GM12878 (cell line): ENCODE data around the gene MMADHC. TPM values are rescaled to one million over a fixed set of nuclear protein-coding genes. Genes with fewer than 3 reads are reported as not detected.

Experiments used
- ATAC-seq: fragments of 200-7000 bp; cut with Tn5 transposase; 3 replicates; pipeline ENCODE4 v1.9.1; 2020; ENCODE audit warnings: mild to moderate bottlenecking, moderate library complexity
- BruUV-seq: library from RNA; stranded (reverse); fragments of 400-500 nt; replicated peaks from 2 replicates; lab custom pipeline; 2021; lab: Mats Ljungman, UMichigan
- CTCF ChIA-PET: fragments of 300-600 bp; sonication (Branson Sonifier 250); formaldehyde crosslinking; extraction: SDS; loops from one replicate; lab custom pipeline; 2021; ENCODE audit warnings: inconsistent platforms; lab: Yijun Ruan, JAX
- POLR2A ChIA-PET: fragments of 350-600 bp; formaldehyde crosslinking; extraction: SDS; loops from one replicate; lab custom pipeline; 2021; ENCODE audit warnings: inconsistent platforms; lab: Charles Lee
- RAD21 ChIA-PET: fragments of 300-600 bp; sonication (Branson Sonifier 250); formaldehyde crosslinking; loops from one replicate; lab custom pipeline; 2023; ENCODE audit warnings: antibody characterized with exemption; ENCODE audit not compliant: unreplicated experiment; lab: Charles Lee
- SMC1A ChIA-PET: fragments of 300-600 bp; sonication (Branson Sonifier 250); formaldehyde crosslinking; loops from one replicate; lab custom pipeline; 2023; ENCODE audit not compliant: unreplicated experiment, uncharacterized antibody; lab: Charles Lee
- DNase-seq: peaks from one replicate; pipeline ENCODE4 v3.0.0-alpha.2; 2011; ENCODE audit warnings: low read depth, low spot score
- FAIRE-seq: peaks from 3 replicates; lab custom pipeline; 2011; peaks lifted over from hg19 to GRCh38; lab: Jason Lieb, UNC
- H2AFZ ChIP-seq: 2 replicates; pipeline ENCODE4 v1.6.0; 2011; ENCODE audit warnings: low read depth, low read length, control low read depth; ENCODE audit not compliant: control insufficient read depth
- H3K27ac ChIP-seq: 2 replicates; pipeline ENCODE4 v1.5.1; 2011; ENCODE audit warnings: control low read depth; ENCODE audit not compliant: control insufficient read depth, insufficient read depth
- H3K27me3 ChIP-seq, 2 experiments: replicated peaks in 1 of 2; 2 replicates each; pipeline versions ENCODE4 v1.6.0 to v1.6.1; 2011; ENCODE audit warnings: low read length in 1 of 2; ENCODE audit not compliant: control insufficient read depth in 2 of 2, insufficient read depth in 2 of 2
- H3K36me3 ChIP-seq, 2 experiments: 2 replicates each; pipeline ENCODE4 v1.5.1; 2011; ENCODE audit warnings: low read length in 1 of 2; ENCODE audit not compliant: control insufficient read depth in 2 of 2, insufficient read depth in 2 of 2
- H3K4me1 ChIP-seq: 2 replicates; pipeline ENCODE4 v1.6.1; 2011; ENCODE audit warnings: mild to moderate bottlenecking, low read length, moderate library complexity, mixed read lengths; ENCODE audit not compliant: control insufficient read depth, insufficient read depth
- H3K4me2 ChIP-seq: 2 replicates; pipeline ENCODE4 v1.6.0; 2011; ENCODE audit warnings: control low read depth; ENCODE audit not compliant: control insufficient read depth, insufficient read depth
- H3K4me3 ChIP-seq: fragments of 200-600 bp; sonication (generic); 2 replicates; pipeline ENCODE4 v1.5.1; 2016
- H3K79me2 ChIP-seq: 2 replicates; pipeline ENCODE4 v1.6.0; 2011; ENCODE audit warnings: low read length; ENCODE audit not compliant: control insufficient read depth, insufficient read depth
- H3K9ac ChIP-seq: 2 replicates; pipeline ENCODE4 v1.8.0; 2011; ENCODE audit warnings: low read length, control low read depth, mixed read lengths; ENCODE audit not compliant: control insufficient read depth, insufficient read depth
- H3K9me3 ChIP-seq: replicated peaks from 3 replicates; pipeline ENCODE4 v1.5.1; 2011; ENCODE audit warnings: mild to moderate bottlenecking, low read length; ENCODE audit not compliant: control insufficient read depth, insufficient read depth
- H4K20me1 ChIP-seq: 2 replicates; pipeline ENCODE4 v1.6.0; 2011; ENCODE audit not compliant: control insufficient read depth, insufficient read depth
- ASH2L ChIP-seq: fragments of 300-600, 200-600 bp; sonication (generic); IDR thresholded peaks from 2 replicates; pipeline ENCODE4 v1.6.1; 2017; ENCODE audit warnings: low read depth, mild to moderate bottlenecking, borderline replicate concordance
- BCL11A ChIP-seq: IDR thresholded peaks from 2 replicates; pipeline ENCODE4 v1.6.1; 2011; ENCODE audit warnings: low read depth, low read length
- BCL3 ChIP-seq: IDR thresholded peaks from 2 replicates; pipeline ENCODE4 v1.6.1; 2011; ENCODE audit warnings: borderline replicate concordance, low read depth, mild to moderate bottlenecking, moderate library complexity, low read length; ENCODE audit not compliant: insufficient read depth, poor library complexity, severe bottlenecking
- CEBPB ChIP-seq, 2 experiments: fragments of 150-350 bp in 1 of 2; IDR thresholded peaks; 2 replicates each; pipeline ENCODE4 v1.6.1; 2012 to 2014; ENCODE audit warnings: low read depth in 2 of 2, low read length in 2 of 2, borderline replicate concordance in 1 of 2, inconsistent platforms in 1 of 2
- CEBPZ ChIP-seq: fragments of 150-350 bp; IDR thresholded peaks from 2 replicates; pipeline ENCODE4 v1.6.1; 2016; ENCODE audit warnings: low read depth, low read length
- EED ChIP-seq: sonication (generic); IDR thresholded peaks from 2 replicates; pipeline ENCODE4 v1.6.1; 2016; ENCODE audit warnings: antibody characterized with exemption, low read depth
- HDAC2 ChIP-seq: fragments of 200-600 bp; sonication (generic); IDR thresholded peaks from 2 replicates; pipeline ENCODE4 v1.6.1; 2017
- IKZF1 ChIP-seq: fragments of 450-650 bp; conservative IDR thresholded peaks from 2 replicates; pipeline ENCODE4 v1.6.1; 2017; ENCODE audit warnings: antibody characterized with exemption, mild to moderate bottlenecking
- KDM1A ChIP-seq: fragments of 200-600 bp; sonication (generic); IDR thresholded peaks from 2 replicates; pipeline ENCODE4 v1.6.1; 2016; ENCODE audit warnings: borderline replicate concordance
- MEF2A ChIP-seq: IDR thresholded peaks from 2 replicates; pipeline ENCODE4 v1.6.1; 2011; ENCODE audit warnings: low read depth, mild to moderate bottlenecking, low read length, moderate library complexity; ENCODE audit not compliant: insufficient read depth
- MYC ChIP-seq: IDR thresholded peaks from 2 replicates; pipeline ENCODE4 v1.6.1; 2011; ENCODE audit warnings: mild to moderate bottlenecking, low read length, moderate library complexity, inconsistent platforms; ENCODE audit not compliant: insufficient read depth, insufficient replicate concordance, insufficient read length, severe bottlenecking
- PBX3 ChIP-seq: IDR thresholded peaks from 2 replicates; pipeline ENCODE4 v1.6.1; 2011; ENCODE audit warnings: mild to moderate bottlenecking, low read depth, low read length, moderate library complexity; ENCODE audit not compliant: insufficient replicate concordance
- POLR2AphosphoS2 ChIP-seq: IDR thresholded peaks from 2 replicates; pipeline ENCODE4 v1.6.1; 2011; ENCODE audit warnings: low read depth, mild to moderate bottlenecking, low read length, improper control_type of control experiment, moderate library complexity
- TCF12 ChIP-seq: IDR thresholded peaks from 2 replicates; pipeline ENCODE4 v1.6.1; 2011; ENCODE audit warnings: low read depth, mild to moderate bottlenecking, low read length
- YY1 ChIP-seq: IDR thresholded peaks from 2 replicates; pipeline ENCODE4 v1.6.1; 2011; ENCODE audit warnings: low read depth, mild to moderate bottlenecking, low read length
- WGBS: methylation state at CpG from one replicate; pipeline ENCODE4 v1.1.6; 2016; ENCODE audit warnings: low lambda C conversion rate; ENCODE audit not compliant: insufficient replicate concordance, insufficient coverage; ENCODE audit errors: missing lambda C conversion rate; 5-methylcytosine and 5-hydroxymethylcytosine counted together
- in situ Hi-C: fragments of 300-500 bp; cut with MboI; formaldehyde crosslinking; loops from 9 replicates; pipeline ENCODE4 v1.14.3; 2018; ENCODE audit warnings: mixed read lengths
- intact Hi-C: fragments of 100-400 bp; cut with micrococcal nuclease; formaldehyde crosslinking; loops from one replicate; pipeline ENCODE4 v1.14.2; 2022; ENCODE audit not compliant: unreplicated experiment
- polyA plus RNA-seq, 11 experiments: library from polyadenylated mRNA; depleted of rRNA in 4 of 11; unstranded in 6 of 11; stranded (reverse) in 5 of 11; fragments of >200 nt; fragmentation: Nextera tagmentation in 4 of 11; fragmentation: Illumina TruSeq in 1 of 11; extraction: Ambion mirVana in 4 of 11; extraction: Trizol in 1 of 11; gene quantifications; 1 replicate in 1 of 11; 2 replicates in 10 of 11; pipeline versions ENCODE4 v1.2.1 to v1.2.3, GENCODE V29; 2011 to 2016; ENCODE audit warnings: inconsistent platforms in 2 of 11, missing spikeins in 2 of 11, low read depth in 1 of 11
- total RNA-seq, 4 experiments: library from RNA; depleted of rRNA in 3 of 4; stranded (reverse); fragments of >200 nt in 3 of 4; fragmentation: Illumina TruSeq in 1 of 4; extraction: Trizol in 1 of 4; gene quantifications; 2 replicates each; pipeline versions ENCODE4 v1.2.1 to v1.2.3, GENCODE V29; 2013 to 2021

Gene MMADHC
- total and polyA plus RNA-seq, 10 of the 15 experiments (the other 5 are each of a cell fraction or from before 2014, with no cell fraction given), result 93.6 to 415 (median 147) TPM

- ChIA-PET POLR2A (interaction anchor here (1.2 to 1.4 kb wide), 2 partner anchors 8 to 10 kb away, joined by 3 to 7 read pairs; no protein-coding TSS in a partner anchor), CTCF (interaction anchor here (0.6 to 1.6 kb wide), 9 partner anchors 9 to 1113 kb away, joined by 3 to 7 read pairs (median 4); no protein-coding TSS in a partner anchor), SMC1A (interaction anchor here (0.6 to 1.9 kb wide), 8 partner anchors 9 to 942 kb away, joined by 3 to 11 read pairs (median 4); no protein-coding TSS in a partner anchor), RAD21 (interaction anchor here (0.8 to 2.4 kb wide), 7 partner anchors 8 to 1652 kb away, joined by 3 to 8 read pairs (median 4); no protein-coding TSS in a partner anchor)
- intact Hi-C loops (no loop called here), in situ Hi-C loops (loop anchor here (25.0 kb wide), 2 partner anchors 1825 to 1950 kb away; partner anchors contain the start of gene RIF1)
- ATAC-seq (no peak), DNase-seq (no peak), FAIRE-seq (no peak)
- 1% methylated on average over 7 of the region's 7 CpGs for WGBS
- H3K4me3 ChIP-seq, result peak overlapping the region; percentile 97
- BruUV-seq, result no TSS peak
- H3K9ac ChIP-seq, result peak overlapping the region; percentile 95
- peak overlapping the region; percentile 80; the same call in 1 of the 2 replicates for H3K4me2 ChIP-seq
- H3K79me2 ChIP-seq, result peaks cover 47% of the 10 kb centered on the region
- no peaks in the 10 kb centered on the region; a peak in 1 of 4 replicates for H3K36me3 ChIP-seq
- H3K27me3 ChIP-seq, result no peaks in the 10 kb centered on the region
- TF ChIP-seq MEF2A, result no peak
- TF ChIP-seq ASH2L, result no peak
- TF ChIP-seq KDM1A, result no peak
- no peak for TF ChIP-seq HDAC2
- no peak for TF ChIP-seq CEBPZ
- no peak for TF ChIP-seq PBX3
- TF ChIP-seq BCL3, result no peak
- TF ChIP-seq POLR2AphosphoS2, result no peak
- no peak for TF ChIP-seq CEBPB (IDR thresholded peaks at IDR 0.05; ENCODE audit: borderline replicate concordance in 1 of 2, low read depth in 2 of 2, low read length in 2 of 2)
- no peak for TF ChIP-seq TCF12
- no peak for TF ChIP-seq BCL11A
- TF ChIP-seq IKZF1, result no peak
- no peak for TF ChIP-seq MYC
- no peak for TF ChIP-seq YY1
- TF ChIP-seq EED, result no peak
- peak overlapping the region; percentile 95 for H2AFZ ChIP-seq
- H3K4me1 ChIP-seq, result no peaks in the 10 kb centered on the region
- no peaks in the 10 kb centered on the region for H3K9me3 ChIP-seq
- no peaks in the 10 kb centered on the region for H4K20me1 ChIP-seq
- H3K27ac ChIP-seq, result peak overlapping the region; percentile 94
Measured at GRCh38 chr2:149586898-149587219, 716 bp downstream of the MMADHC start.
